Vagina (tissue), 2 donors: ENCODE measurements around the gene JUP.

Source experiments
- POLR2A ChIP-seq, 2 donors: fragments of 450-650 bp; IDR thresholded peaks; one replicate each; pipeline ENCODE4 v1.6.1; 2017; ENCODE audit warnings: antibody characterized with exemption in 2 of 2, mild to moderate bottlenecking in 2 of 2, moderate library complexity in 2 of 2
- POLR2AphosphoS5 ChIP-seq, 2 donors: sonication (generic); formaldehyde crosslinking; IDR thresholded peaks; one replicate each; pipeline ENCODE4 v1.9.0; 2017; ENCODE audit warnings: antibody characterized with exemption in 2 of 2, mild to moderate bottlenecking in 2 of 2, low read depth in 1 of 2; ENCODE audit not compliant: insufficient read depth in 1 of 2
- TF ChIP-seq, protein P1 (sequence below), 3 experiments: fragments of 450-650 bp in 2 of 3; fragments of 200-600 bp in 1 of 3; sonication (generic) in 1 of 3; IDR thresholded peaks; one replicate each; pipeline ENCODE4 v1.5.1; 2017 to 2019; ENCODE audit warnings: antibody characterized with exemption in 3 of 3, mild to moderate bottlenecking in 2 of 3, moderate library complexity in 2 of 3

DNA sequence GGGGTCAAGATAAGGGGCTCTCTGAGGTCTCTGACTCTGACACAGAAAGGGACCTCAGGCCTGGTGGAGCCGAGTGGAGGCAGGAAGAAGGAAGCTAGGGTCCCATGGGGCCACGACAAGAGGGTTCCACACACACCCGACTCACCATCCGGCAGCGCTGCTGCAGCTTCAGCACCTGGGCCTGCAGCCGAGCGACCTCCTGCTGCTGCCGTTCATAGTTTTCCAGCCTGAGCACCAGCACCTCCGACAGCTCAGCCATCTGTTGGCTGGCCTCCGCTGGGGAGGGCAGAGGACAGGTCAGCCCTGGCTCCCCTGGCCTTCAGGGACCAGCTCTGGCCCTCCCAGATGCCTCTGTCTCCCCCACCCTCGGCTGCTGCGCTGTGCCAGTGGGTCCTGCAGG lies 58.5 kb downstream of the JUP start:
- TF ChIP-seq, protein P1, sequence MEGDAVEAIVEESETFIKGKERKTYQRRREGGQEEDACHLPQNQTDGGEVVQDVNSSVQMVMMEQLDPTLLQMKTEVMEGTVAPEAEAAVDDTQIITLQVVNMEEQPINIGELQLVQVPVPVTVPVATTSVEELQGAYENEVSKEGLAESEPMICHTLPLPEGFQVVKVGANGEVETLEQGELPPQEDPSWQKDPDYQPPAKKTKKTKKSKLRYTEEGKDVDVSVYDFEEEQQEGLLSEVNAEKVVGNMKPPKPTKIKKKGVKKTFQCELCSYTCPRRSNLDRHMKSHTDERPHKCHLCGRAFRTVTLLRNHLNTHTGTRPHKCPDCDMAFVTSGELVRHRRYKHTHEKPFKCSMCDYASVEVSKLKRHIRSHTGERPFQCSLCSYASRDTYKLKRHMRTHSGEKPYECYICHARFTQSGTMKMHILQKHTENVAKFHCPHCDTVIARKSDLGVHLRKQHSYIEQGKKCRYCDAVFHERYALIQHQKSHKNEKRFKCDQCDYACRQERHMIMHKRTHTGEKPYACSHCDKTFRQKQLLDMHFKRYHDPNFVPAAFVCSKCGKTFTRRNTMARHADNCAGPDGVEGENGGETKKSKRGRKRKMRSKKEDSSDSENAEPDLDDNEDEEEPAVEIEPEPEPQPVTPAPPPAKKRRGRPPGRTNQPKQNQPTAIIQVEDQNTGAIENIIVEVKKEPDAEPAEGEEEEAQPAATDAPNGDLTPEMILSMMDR (IDR thresholded peaks at IDR 0.05): no peak
- no peak for TF ChIP-seq POLR2A (IDR thresholded peaks at IDR 0.05)
- TF ChIP-seq POLR2AphosphoS5 (IDR thresholded peaks at IDR 0.05; ENCODE audit: insufficient read depth in 1 of 2, low read depth in 1 of 2): no peak
